GM12878 (cell line): Measurements from ENCODE around the gene TMEM237.

ENCODE experiments used
- CUX1 ChIP-seq: IDR thresholded peaks from 2 replicates; pipeline ENCODE4 v1.6.1; 2012; ENCODE audit warnings: improper control_type of control experiment, low read depth, low read length; ENCODE audit not compliant: insufficient replicate concordance
- POLR2AphosphoS5 ChIP-seq: IDR thresholded peaks from 2 replicates; pipeline ENCODE4 v1.6.1; 2011; ENCODE audit warnings: mild to moderate bottlenecking, low read length, inconsistent platforms

GRCh38 chr2:201685156-201685555, 41.9 kb upstream of the TMEM237 start:
- TF ChIP-seq CUX1 (no peak), POLR2AphosphoS5 (no peak)
